GM12875 (cell line): ENCODE measurements around the gene EIF3A.
"Not testable (repeated sequence)": the region's sequence is repeated elsewhere in the genome, so short reads cannot be mapped to it uniquely, and the experiment has no call there.

ENCODE experiments used
- H3K4me3 ChIP-seq: one replicate; pipeline ENCODE4 v1.5.1; 2011; ENCODE audit warnings: low read depth, low read length, control low read depth
- TF ChIP-seq, protein P1 (sequence below): IDR thresholded peaks from 2 replicates; pipeline ENCODE4 v1.5.1; 2011; ENCODE audit warnings: low read depth, mild to moderate bottlenecking, control low read depth, inconsistent platforms, low read length, moderate library complexity, borderline replicate concordance; ENCODE audit not compliant: insufficient read depth

The EIF3A gene

GRCh38 chr10:119041326-119041725 is 39.3 kb downstream of the EIF3A start:
- TF ChIP-seq, protein P1, sequence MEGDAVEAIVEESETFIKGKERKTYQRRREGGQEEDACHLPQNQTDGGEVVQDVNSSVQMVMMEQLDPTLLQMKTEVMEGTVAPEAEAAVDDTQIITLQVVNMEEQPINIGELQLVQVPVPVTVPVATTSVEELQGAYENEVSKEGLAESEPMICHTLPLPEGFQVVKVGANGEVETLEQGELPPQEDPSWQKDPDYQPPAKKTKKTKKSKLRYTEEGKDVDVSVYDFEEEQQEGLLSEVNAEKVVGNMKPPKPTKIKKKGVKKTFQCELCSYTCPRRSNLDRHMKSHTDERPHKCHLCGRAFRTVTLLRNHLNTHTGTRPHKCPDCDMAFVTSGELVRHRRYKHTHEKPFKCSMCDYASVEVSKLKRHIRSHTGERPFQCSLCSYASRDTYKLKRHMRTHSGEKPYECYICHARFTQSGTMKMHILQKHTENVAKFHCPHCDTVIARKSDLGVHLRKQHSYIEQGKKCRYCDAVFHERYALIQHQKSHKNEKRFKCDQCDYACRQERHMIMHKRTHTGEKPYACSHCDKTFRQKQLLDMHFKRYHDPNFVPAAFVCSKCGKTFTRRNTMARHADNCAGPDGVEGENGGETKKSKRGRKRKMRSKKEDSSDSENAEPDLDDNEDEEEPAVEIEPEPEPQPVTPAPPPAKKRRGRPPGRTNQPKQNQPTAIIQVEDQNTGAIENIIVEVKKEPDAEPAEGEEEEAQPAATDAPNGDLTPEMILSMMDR, result no peak
- H3K4me3 ChIP-seq, result no peak overlapping the region

DNA sequence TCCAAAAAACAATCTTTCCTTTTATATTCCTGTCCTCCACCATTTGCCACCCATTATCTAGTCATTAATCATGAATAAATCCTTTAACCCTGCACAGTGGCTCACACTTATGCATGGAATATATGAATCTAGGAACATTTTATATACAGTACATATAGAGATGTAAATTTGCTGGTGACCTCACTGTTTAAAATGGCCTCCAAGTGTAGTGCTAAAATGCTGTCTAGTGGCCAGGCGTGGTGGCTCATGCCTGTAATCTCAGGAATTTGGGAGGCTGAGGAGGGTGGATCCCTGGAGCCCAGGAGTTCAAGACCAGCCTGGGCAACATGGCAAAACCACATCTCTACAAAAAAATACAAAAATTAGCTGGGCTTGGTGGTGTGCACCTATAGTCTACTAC is 41.5 kb downstream of the EIF3A start:
- TF ChIP-seq, protein P1, result no peak
- H3K4me3 ChIP-seq, result no peak overlapping the region

GRCh38 chr10:119031496-119032059 is 49.0 kb downstream of the EIF3A start:
- TF ChIP-seq, protein P1, result no peak
- no peak overlapping the region for H3K4me3 ChIP-seq

- H3K4me3 ChIP-seq, result peak overlapping the region; percentile 10
- TF ChIP-seq, protein P1, result no peak
These were observed 50.0 kb downstream of the EIF3A start for GRCh38 chr10:119030421-119031250.

GRCh38 chr10:119029613-119030420 is 50.8 kb downstream of the EIF3A start, which contains the start of gene NANOS1:
TSS of gene NANOS1 (plus strand) at chr10:119029714. CDS start at chr10:119029802, 88 bp downstream.
- TF ChIP-seq, protein P1, result no peak
- H3K4me3 ChIP-seq, result peak within 1 kb of the TSS; percentile 45

DNA sequence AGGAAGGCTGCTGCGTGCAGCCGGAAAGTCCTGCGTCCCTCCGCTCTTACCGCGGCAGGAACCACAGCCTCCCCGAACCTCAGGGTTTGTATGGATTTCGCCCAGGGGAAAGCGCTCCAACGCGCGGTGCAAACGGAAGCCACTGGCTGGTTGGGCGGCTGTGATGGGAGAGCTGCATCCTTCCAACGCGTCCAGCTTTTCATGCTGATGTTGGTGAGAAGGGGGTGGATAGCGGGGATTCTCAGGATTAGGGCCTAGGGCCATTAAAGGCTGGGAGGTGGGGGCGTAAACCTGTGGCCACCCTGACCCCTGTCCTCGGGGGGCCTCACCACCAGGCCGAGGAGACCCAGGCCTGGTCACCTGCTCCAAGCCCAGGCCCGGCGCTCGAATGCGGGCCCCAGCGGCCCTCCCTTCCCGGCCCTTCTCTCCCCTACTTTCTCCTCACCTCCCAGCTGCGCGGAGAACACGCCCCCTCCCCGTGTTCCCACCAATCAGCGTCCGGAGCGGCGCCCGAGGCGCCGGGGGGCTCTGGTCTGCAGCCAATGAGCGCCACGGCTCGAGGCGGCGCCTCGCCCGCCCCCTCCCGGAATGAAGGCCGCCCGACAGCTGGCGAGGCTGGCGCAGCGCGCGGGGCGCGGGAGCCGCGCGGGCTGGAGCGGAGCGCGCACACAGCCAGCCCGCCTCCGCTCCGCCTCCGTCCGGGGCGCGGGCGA is 51.6 kb downstream of the EIF3A start:
- peak overlapping the region; percentile 14 for H3K4me3 ChIP-seq
- TF ChIP-seq, protein P1, result 0 out of 2 replicates have a peak, but pooled peaks have one; percentile 24

DNA sequence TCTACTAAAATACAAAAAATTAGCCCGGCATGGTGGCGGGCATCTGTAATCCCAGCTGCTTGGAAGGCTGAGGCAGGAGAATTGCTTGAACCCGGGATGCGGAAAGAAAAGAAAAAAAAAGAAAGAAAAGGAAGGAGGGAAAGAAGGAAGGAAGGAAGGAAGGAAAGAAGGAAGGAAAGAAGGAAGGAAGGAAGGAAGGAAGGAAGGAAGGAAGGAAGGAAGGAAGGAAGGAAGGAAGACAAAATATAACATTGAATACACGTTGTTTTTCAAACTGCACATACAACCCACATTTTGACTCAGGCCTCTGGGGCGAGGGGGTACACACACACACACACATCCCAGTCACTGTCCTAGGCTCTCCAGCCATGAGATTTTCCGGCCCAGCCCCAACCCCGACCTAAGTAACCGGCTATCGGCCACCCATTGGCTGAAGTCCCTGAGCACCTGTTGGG is 52.1 kb downstream of the EIF3A start:
- H3K4me3 ChIP-seq, result not testable (repeated sequence)
